WTC11 (cell line): Measurements from ENCODE around the gene MACF1.

Source experiments
- ATF1 ChIP-seq: sonication (generic); formaldehyde crosslinking; IDR thresholded peaks from 2 replicates; pipeline ENCODE4 v1.8.1; 2023; ENCODE audit warnings: mild to moderate bottlenecking, moderate library complexity, missing genetic modification reagents
- CBFB ChIP-seq: sonication (generic); formaldehyde crosslinking; IDR thresholded peaks from 2 replicates; pipeline ENCODE4 v1.8.1; 2022; ENCODE audit warnings: mild to moderate bottlenecking, low read depth, missing genetic modification reagents
- CTCF ChIP-seq: fragments of 200-600 bp; IDR thresholded peaks from 2 replicates; pipeline ENCODE4 v1.8.0; 2022; ENCODE audit warnings: antibody characterized with exemption
- ELF4 ChIP-seq: sonication (generic); formaldehyde crosslinking; IDR thresholded peaks from 2 replicates; pipeline ENCODE4 v1.8.1; 2022; ENCODE audit warnings: low read depth, mild to moderate bottlenecking, moderate library complexity, missing genetic modification reagents
- ETV6 ChIP-seq: sonication (generic); formaldehyde crosslinking; IDR thresholded peaks from 2 replicates; pipeline ENCODE4 v1.8.1; 2022; ENCODE audit warnings: mild to moderate bottlenecking, missing genetic modification reagents
- FOXK1 ChIP-seq: sonication (generic); formaldehyde crosslinking; IDR thresholded peaks from 2 replicates; pipeline ENCODE4 v1.8.0; 2022; ENCODE audit warnings: mild to moderate bottlenecking, moderate library complexity, missing genetic modification reagents
- IRF1 ChIP-seq: sonication (generic); formaldehyde crosslinking; IDR thresholded peaks from 2 replicates; pipeline ENCODE4 v1.8.0; 2023; ENCODE audit warnings: missing genetic modification reagents
- NFATC4 ChIP-seq: fragments of 250-450 bp; sonication (Bioruptor Pico); IDR thresholded peaks from 2 replicates; pipeline ENCODE4 v1.9.0; 2021; ENCODE audit warnings: mild to moderate bottlenecking
- NFYB ChIP-seq: sonication (generic); formaldehyde crosslinking; conservative IDR thresholded peaks from 2 replicates; pipeline ENCODE4 v1.8.0; 2022; ENCODE audit warnings: low read depth, missing genetic modification reagents
- NR2C2 ChIP-seq: sonication (generic); formaldehyde crosslinking; IDR thresholded peaks from 2 replicates; pipeline ENCODE4 v1.8.0; 2022; ENCODE audit warnings: mild to moderate bottlenecking, missing genetic modification reagents
- ZBTB43 ChIP-seq: sonication (generic); formaldehyde crosslinking; IDR thresholded peaks from 2 replicates; pipeline ENCODE4 v1.8.1; 2023; ENCODE audit warnings: mild to moderate bottlenecking, missing genetic modification reagents
- TF ChIP-seq, protein P1 (sequence below): sonication (generic); formaldehyde crosslinking; conservative IDR thresholded peaks from 2 replicates; pipeline ENCODE4 v1.8.1; 2022; ENCODE audit warnings: mild to moderate bottlenecking, missing genetic modification reagents

DNA sequence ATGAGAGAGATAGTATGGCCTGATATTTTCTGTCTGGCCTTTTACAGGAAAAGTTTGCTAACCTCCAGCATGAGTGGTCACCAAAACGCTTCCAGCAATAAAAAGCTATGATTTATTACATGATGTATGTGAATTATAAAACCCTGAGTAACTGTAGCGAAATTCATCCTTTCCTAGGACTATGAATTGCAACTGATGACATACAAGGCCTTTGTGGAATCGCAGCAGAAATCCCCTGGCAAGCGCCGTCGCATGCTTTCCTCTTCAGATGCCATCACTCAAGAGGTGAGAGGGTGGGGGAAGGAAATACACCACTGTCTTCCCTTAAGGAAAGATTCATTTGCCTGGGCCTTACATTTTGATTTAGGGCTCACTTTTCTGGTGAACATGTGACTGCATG is 117.9 kb downstream of the MACF1 start:
- TF ChIP-seq CBFB (CRISPR knock-in tag) (no peak), ELF4 (CRISPR knock-in tag) (no peak), ETV6 (CRISPR knock-in tag) (no peak), IRF1 (CRISPR knock-in tag) (no peak), ATF1 (CRISPR knock-in tag) (no peak), CTCF (no peak), NFYB (CRISPR knock-in tag) (no peak), ZBTB43 (no peak), NFATC4 (CRISPR knock-in tag) (no peak), FOXK1 (CRISPR knock-in tag) (no peak), NR2C2 (CRISPR knock-in tag) (no peak)
- TF ChIP-seq, protein P1, sequence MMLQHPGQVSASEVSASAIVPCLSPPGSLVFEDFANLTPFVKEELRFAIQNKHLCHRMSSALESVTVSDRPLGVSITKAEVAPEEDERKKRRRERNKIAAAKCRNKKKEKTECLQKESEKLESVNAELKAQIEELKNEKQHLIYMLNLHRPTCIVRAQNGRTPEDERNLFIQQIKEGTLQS = no peak
